ENCODE data around the gene RALA.

DNA sequence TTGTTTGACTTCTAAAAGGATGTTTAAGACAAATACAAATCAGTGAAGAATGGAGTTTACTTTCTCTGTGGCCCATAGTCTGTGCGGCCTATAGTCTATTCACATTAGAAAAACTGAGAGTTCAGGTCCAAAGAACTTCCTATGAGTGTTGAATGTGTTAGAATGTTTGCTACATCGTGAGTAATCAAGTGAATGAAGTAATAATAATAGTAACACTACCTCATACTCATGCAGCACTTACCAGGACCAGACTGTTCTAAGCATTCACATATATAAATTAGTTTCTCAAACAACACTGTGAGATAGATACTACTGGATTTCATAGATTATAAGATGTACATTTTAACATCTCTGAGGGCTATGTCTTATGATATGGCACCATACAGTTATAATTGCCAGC is 70.4 kb downstream of the RALA start:
- TF ChIP-seq CTCF (IDR thresholded peaks at IDR 0.05) (no peak), POLR2A (IDR thresholded peaks at IDR 0.05) (no peak)

Measured in testis (tissue), 2 donors.